H9 (cell line): Measurements from ENCODE around the gene ARF1. TPM values are rescaled to one million over a fixed set of nuclear protein-coding genes. Genes with fewer than 3 reads are reported as not detected.

Experiments used
- DNase-seq: peaks from one replicate; pipeline ENCODE4 v3.0.0-alpha.2; 2017
- H2AFZ ChIP-seq: one replicate; pipeline ENCODE4 v1.6.1; 2013; ENCODE audit warnings: mild to moderate bottlenecking, low read length, control low read depth, moderate library complexity
- H2AK5ac ChIP-seq: 2 replicates; pipeline ENCODE4 v1.6.1; 2013; ENCODE audit warnings: low read length, control low read depth, mixed read lengths; ENCODE audit not compliant: insufficient read length
- H2BK120ac ChIP-seq: one replicate; pipeline ENCODE4 v1.6.1; 2013; ENCODE audit warnings: low read depth, mild to moderate bottlenecking, low read length, control low read depth, inconsistent platforms; ENCODE audit not compliant: poor library complexity, severe bottlenecking
- H2BK12ac ChIP-seq: 2 replicates; pipeline ENCODE4 v1.6.1; 2013; ENCODE audit warnings: low read length, control low read depth, mixed read lengths, low read depth; ENCODE audit not compliant: insufficient read length
- H2BK15ac ChIP-seq: 2 replicates; pipeline ENCODE4 v1.6.1; 2013; ENCODE audit warnings: low read depth, low read length, control low read depth
- H2BK20ac ChIP-seq: one replicate; pipeline ENCODE4 v1.6.1; 2013; ENCODE audit warnings: low read depth, mild to moderate bottlenecking, low read length, control low read depth, inconsistent platforms; ENCODE audit not compliant: poor library complexity, severe bottlenecking
- H2BK5ac ChIP-seq: 2 replicates; pipeline ENCODE4 v1.6.1; 2013; ENCODE audit warnings: low read length, control low read depth, mixed read lengths; ENCODE audit not compliant: insufficient read length
- H3K14ac ChIP-seq: 2 replicates; pipeline ENCODE4 v1.6.1; 2013; ENCODE audit warnings: low read length, control low read depth; ENCODE audit not compliant: insufficient read depth
- H3K18ac ChIP-seq: 2 replicates; pipeline ENCODE4 v1.6.1; 2013; ENCODE audit warnings: low read depth, mild to moderate bottlenecking, mixed read lengths, low read length, control low read depth; ENCODE audit not compliant: insufficient read length
- H3K23ac ChIP-seq: 2 replicates; pipeline ENCODE4 v1.6.1; 2013; ENCODE audit warnings: low read length, control low read depth, mixed read lengths, low read depth; ENCODE audit not compliant: insufficient read length
- H3K23me2 ChIP-seq: 2 replicates; pipeline ENCODE4 v1.6.1; 2013; ENCODE audit warnings: low read depth, mild to moderate bottlenecking, mixed read lengths, low read length, control low read depth; ENCODE audit not compliant: insufficient read length, poor library complexity, severe bottlenecking
- H3K27ac ChIP-seq: 2 replicates; pipeline ENCODE4 v1.5.1; 2013; ENCODE audit warnings: low read length, control low read depth, mixed read lengths, low read depth; ENCODE audit not compliant: insufficient read length
- H3K27me3 ChIP-seq: 2 replicates; pipeline ENCODE4 v1.6.1; 2013; ENCODE audit warnings: low read length, control low read depth, inconsistent platforms; ENCODE audit not compliant: insufficient read depth
- H3K4ac ChIP-seq: 2 replicates; pipeline ENCODE4 v1.6.1; 2013; ENCODE audit warnings: low read depth, mild to moderate bottlenecking, control low read depth, inconsistent platforms, low read length, moderate library complexity
- H3K4me1 ChIP-seq: 2 replicates; pipeline ENCODE4 v1.6.1; 2013; ENCODE audit warnings: low read length, control low read depth, inconsistent platforms; ENCODE audit not compliant: insufficient read depth
- H3K4me2 ChIP-seq: 2 replicates; pipeline ENCODE4 v1.6.1; 2013; ENCODE audit warnings: low read length, control low read depth, mixed read lengths; ENCODE audit not compliant: insufficient read length, insufficient read depth
- H3K56ac ChIP-seq: 2 replicates; pipeline ENCODE4 v1.6.1; 2013; ENCODE audit warnings: low read depth, mild to moderate bottlenecking, mixed read lengths, low read length, control low read depth; ENCODE audit not compliant: insufficient read length
- H3K79me1 ChIP-seq: 2 replicates; pipeline ENCODE4 v1.6.1; 2013; ENCODE audit warnings: low read depth, mild to moderate bottlenecking, moderate library complexity, low read length, control low read depth, inconsistent platforms; ENCODE audit not compliant: insufficient read depth, poor library complexity, severe bottlenecking
- H3K79me2 ChIP-seq: 2 replicates; pipeline ENCODE4 v1.6.1; 2013; ENCODE audit warnings: low read length, control low read depth, inconsistent platforms; ENCODE audit not compliant: insufficient read depth
- H3K9ac ChIP-seq: 2 replicates; pipeline ENCODE4 v1.6.1; 2013; ENCODE audit warnings: low read length, control low read depth, mixed read lengths; ENCODE audit not compliant: insufficient read length; ENCODE audit errors: extremely low read depth
- H3K9me3 ChIP-seq: one replicate; pipeline ENCODE4 v1.6.1; 2013; ENCODE audit warnings: low read depth, low read length, inconsistent platforms; ENCODE audit not compliant: control insufficient read depth
- H3T11ph ChIP-seq: one replicate; pipeline ENCODE4 v1.6.1; 2013; ENCODE audit warnings: mild to moderate bottlenecking, low read length, control low read depth, inconsistent platforms
- H4K20me1 ChIP-seq: one replicate; pipeline ENCODE4 v1.6.1; 2013; ENCODE audit not compliant: control insufficient read depth, insufficient read length, insufficient read depth
- H4K5ac ChIP-seq: 2 replicates; pipeline ENCODE4 v1.6.1; 2013; ENCODE audit warnings: low read depth, mild to moderate bottlenecking, mixed read lengths, low read length, control low read depth; ENCODE audit not compliant: insufficient read length
- H4K8ac ChIP-seq: replicated peaks from 2 replicates; pipeline ENCODE4 v1.6.1; 2013; ENCODE audit warnings: low read length, control low read depth, mixed read lengths, low read depth; ENCODE audit not compliant: insufficient read length
- H4K91ac ChIP-seq: 2 replicates; pipeline ENCODE4 v1.6.1; 2013; ENCODE audit warnings: low read depth, mild to moderate bottlenecking, moderate library complexity, mixed read lengths, low read length, control low read depth; ENCODE audit not compliant: insufficient read length
- H3K27ac Mint-ChIP-seq, 3 experiments: 2 replicates in 2 of 3; 3 replicates in 1 of 3; pipeline ENCODE4 v1.8.0; 2020 to 2021; ENCODE audit warnings: mixed read lengths in 3 of 3, mild to moderate bottlenecking in 1 of 3, moderate library complexity in 1 of 3
- H3K27me3 Mint-ChIP-seq: 2 replicates; pipeline ENCODE4 v1.8.0; 2021; ENCODE audit warnings: low read depth, mild to moderate bottlenecking, moderate library complexity, mixed read lengths
- H3K36me3 Mint-ChIP-seq, 3 experiments: 2 replicates in 2 of 3; 3 replicates in 1 of 3; pipeline ENCODE4 v1.8.0; 2020 to 2021; ENCODE audit warnings: low read depth in 3 of 3, mixed read lengths in 3 of 3; ENCODE audit not compliant: insufficient read depth in 1 of 3
- H3K4me1 Mint-ChIP-seq, 2 experiments: 2 replicates each; pipeline ENCODE4 v1.8.0; 2020; ENCODE audit warnings: mixed read lengths in 2 of 2
- H3K4me3 Mint-ChIP-seq, 2 experiments: 2 replicates in 1 of 2; 3 replicates in 1 of 2; pipeline ENCODE4 v1.8.0; 2020 to 2021; ENCODE audit warnings: mild to moderate bottlenecking in 2 of 2, mixed read lengths in 2 of 2, moderate library complexity in 1 of 2
- H3K9me3 Mint-ChIP-seq, 2 experiments: 2 replicates in 1 of 2; 3 replicates in 1 of 2; pipeline ENCODE4 v1.8.0; 2020; ENCODE audit warnings: mild to moderate bottlenecking in 2 of 2, mixed read lengths in 2 of 2, moderate library complexity in 1 of 2
- CTCF ChIP-seq: fragments of 200-600 bp; sonication (generic); conservative IDR thresholded peaks from 3 replicates; pipeline ENCODE4 v1.8.0; 2021; ENCODE audit warnings: antibody characterized with exemption, mild to moderate bottlenecking
- WGBS: extraction: QIAGEN DNeasy Blood & Tissue Kit; methylation state at CpG from one replicate; pipeline ENCODE4 v1.1.7; 2013; ENCODE audit warnings: missing lambda C conversion rate, low lambda C conversion rate, mixed read lengths; ENCODE audit not compliant: insufficient read length; ENCODE audit errors: extremely low coverage; 5-methylcytosine and 5-hydroxymethylcytosine counted together
- total RNA-seq: library from RNA; stranded (reverse); gene quantifications from 2 replicates; pipeline ENCODE4 v1.2.1, GENCODE V29; 2021

The ARF1 gene
- total RNA-seq, 1 experiment from 2014 or later, result 258 TPM

GRCh38 chr1:228047183-228047466 lies 35.4 kb upstream of the ARF1 start:
- H3K27ac Mint-ChIP-seq, result no peak overlapping the region
- no peak overlapping the region for H2BK120ac ChIP-seq

More at GRCh38 chr1:228047183-228047466, 35.4 kb upstream of the ARF1 start:
- no peak overlapping the region for H2BK5ac ChIP-seq
- Mint-ChIP-seq H3K27me3 (peaks cover 63% of the 10 kb centered on the region), H3K4me3 (no peak overlapping the region), H3K4me1 (peaks cover 0 to 9% of the 10 kb centered on the region in 2 experiments; a peak in 2 of 4 replicates), H3K36me3 (no peaks in the 10 kb centered on the region; a peak in 1 of 7 replicates), H3K9me3 (peaks cover 0 to 4% of the 10 kb centered on the region in 2 experiments; a peak in 2 of 5 replicates)
- no peak overlapping the region for H3T11ph ChIP-seq
- H3K23me2 ChIP-seq, result peaks cover 3% of the 10 kb centered on the region
- H3K9ac ChIP-seq, result no peak overlapping the region
- no peak overlapping the region for H2AK5ac ChIP-seq
- H3K18ac ChIP-seq, result no peak overlapping the region
- no peak overlapping the region for H3K23ac ChIP-seq
- H3K14ac ChIP-seq, result no peak overlapping the region
- no peak for DNase-seq
- H4K5ac ChIP-seq, result no peak overlapping the region
- no peak overlapping the region for H2BK15ac ChIP-seq
- H4K20me1 ChIP-seq, result no peaks in the 10 kb centered on the region
- H3K79me1 ChIP-seq, result no peaks in the 10 kb centered on the region
- H4K8ac ChIP-seq, result no peak overlapping the region
- no peaks in the 10 kb centered on the region for H3K9me3 ChIP-seq
- no peak overlapping the region for H3K27ac ChIP-seq
- TF ChIP-seq CTCF, result no peak
- H3K79me2 ChIP-seq, result no peaks in the 10 kb centered on the region
- no peak overlapping the region for H2BK12ac ChIP-seq
- peaks cover 10% of the 10 kb centered on the region; the same call in 1 of the 2 replicates for H3K27me3 ChIP-seq
- no peak overlapping the region for H3K4ac ChIP-seq
- no peak overlapping the region for H3K4me2 ChIP-seq
- no peaks in the 10 kb centered on the region; the same call in 1 of the 2 replicates for H3K4me1 ChIP-seq
- no peak overlapping the region for H2AFZ ChIP-seq
- no peak overlapping the region for H4K91ac ChIP-seq
- no peak overlapping the region for H2BK20ac ChIP-seq
- WGBS, result no CpG with 5 or more reads among the region's 7 CpGs
- no peak overlapping the region for H3K56ac ChIP-seq
